ENCODE measurements around the gene SPOCK1.

- TF ChIP-seq GLI4 (CRISPR knock-in tag; IDR thresholded peaks at IDR 0.05; ENCODE audit: borderline replicate concordance) (no peak), JUNB (CRISPR knock-in tag; IDR thresholded peaks at IDR 0.05; ENCODE audit: borderline replicate concordance) (no peak), FIP1L1 (IDR thresholded peaks at IDR 0.05; ENCODE audit: borderline replicate concordance, insufficient read depth, low read depth, low read length) (no peak), SIN3A (IDR thresholded peaks at IDR 0.05; ENCODE audit: borderline replicate concordance, low read depth, low read length) (no peak), SRF (IDR thresholded peaks at IDR 0.05; ENCODE audit: low read depth, low read length) (no peak)
Measured at GRCh38 chr5:137350791-137351190, 148.3 kb downstream of the SPOCK1 start.
